GM12878 (cell line): Measurements from ENCODE around the gene SPG7. TPM values are rescaled to one million over a fixed set of nuclear protein-coding genes. Genes with fewer than 3 reads are reported as not detected.

ENCODE experiments used
- IRF4 ChIP-seq: IDR thresholded peaks from 2 replicates; pipeline ENCODE4 v1.6.1; 2011; ENCODE audit warnings: low read depth, low read length
- NR2C2 ChIP-seq: IDR thresholded peaks from 2 replicates; pipeline ENCODE4 v1.6.1; 2011; ENCODE audit warnings: borderline replicate concordance, low read depth; ENCODE audit not compliant: control insufficient read depth, insufficient read length
- RB1 ChIP-seq: fragments of 450-650 bp; formaldehyde crosslinking; IDR thresholded peaks from 2 replicates; pipeline ENCODE4 v1.6.1; 2017; ENCODE audit warnings: mild to moderate bottlenecking, borderline replicate concordance
- ZNF24 ChIP-seq: fragments of 450-650 bp; IDR thresholded peaks from 2 replicates; pipeline ENCODE4 v1.6.1; 2017; ENCODE audit warnings: antibody characterized with exemption, mild to moderate bottlenecking
- polyA plus RNA-seq, 11 experiments: library from polyadenylated mRNA; depleted of rRNA in 4 of 11; unstranded in 6 of 11; stranded (reverse) in 5 of 11; fragments of >200 nt; fragmentation: Nextera tagmentation in 4 of 11; fragmentation: Illumina TruSeq in 1 of 11; extraction: Ambion mirVana in 4 of 11; extraction: Trizol in 1 of 11; gene quantifications; 1 replicate in 1 of 11; 2 replicates in 10 of 11; pipeline versions ENCODE4 v1.2.1 to v1.2.3, GENCODE V29; 2011 to 2016; ENCODE audit warnings: inconsistent platforms in 2 of 11, missing spikeins in 2 of 11, low read depth in 1 of 11
- total RNA-seq, 4 experiments: library from RNA; depleted of rRNA in 3 of 4; stranded (reverse); fragments of >200 nt in 3 of 4; fragmentation: Illumina TruSeq in 1 of 4; extraction: Trizol in 1 of 4; gene quantifications; 2 replicates each; pipeline versions ENCODE4 v1.2.1 to v1.2.3, GENCODE V29; 2013 to 2021
- TF ChIP-seq, protein P1 (sequence below): fragments of 450-650 bp; formaldehyde crosslinking; IDR thresholded peaks from 2 replicates; pipeline ENCODE4 v1.5.0; 2022; ENCODE audit warnings: mild to moderate bottlenecking, missing genetic modification characterization
- TF ChIP-seq, protein P2 (sequence below): fragments of 450-650 bp; conservative IDR thresholded peaks from 2 replicates; pipeline ENCODE4 v1.6.1; 2017; ENCODE audit warnings: mild to moderate bottlenecking, moderate library complexity
- TF ChIP-seq, protein P3 (sequence below): fragments of 450-650 bp; formaldehyde crosslinking; IDR thresholded peaks from 2 replicates; pipeline ENCODE4 v1.4.0; 2020; ENCODE audit warnings: mild to moderate bottlenecking, moderate library complexity

Gene SPG7
- total and polyA plus RNA-seq, 10 of the 15 experiments (the other 5 are each of a cell fraction or from before 2014, with no cell fraction given): 5.9 to 75.9 (median 52.5) TPM

DNA sequence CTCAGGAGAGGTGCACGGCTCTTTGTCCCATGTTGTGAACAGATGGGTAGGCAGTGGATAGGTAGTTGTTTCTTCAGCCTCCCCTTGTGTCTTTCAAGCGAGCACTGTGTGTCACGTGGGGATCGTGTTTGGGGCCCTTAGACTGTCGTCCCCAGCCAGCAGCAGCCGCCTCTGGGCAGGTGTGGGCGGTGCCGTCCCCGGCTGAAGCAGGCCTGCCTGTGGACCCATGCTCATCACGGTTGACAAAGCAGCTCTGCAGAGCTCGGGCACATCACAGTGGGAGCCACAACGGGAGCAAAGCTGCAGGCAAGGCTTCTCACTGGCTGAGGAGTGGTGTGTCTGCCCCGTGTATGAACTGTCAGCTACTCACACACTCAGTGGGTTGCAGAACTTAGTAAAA, 47.6 kb downstream of the SPG7 start (continued):
- TF ChIP-seq, protein P1, sequence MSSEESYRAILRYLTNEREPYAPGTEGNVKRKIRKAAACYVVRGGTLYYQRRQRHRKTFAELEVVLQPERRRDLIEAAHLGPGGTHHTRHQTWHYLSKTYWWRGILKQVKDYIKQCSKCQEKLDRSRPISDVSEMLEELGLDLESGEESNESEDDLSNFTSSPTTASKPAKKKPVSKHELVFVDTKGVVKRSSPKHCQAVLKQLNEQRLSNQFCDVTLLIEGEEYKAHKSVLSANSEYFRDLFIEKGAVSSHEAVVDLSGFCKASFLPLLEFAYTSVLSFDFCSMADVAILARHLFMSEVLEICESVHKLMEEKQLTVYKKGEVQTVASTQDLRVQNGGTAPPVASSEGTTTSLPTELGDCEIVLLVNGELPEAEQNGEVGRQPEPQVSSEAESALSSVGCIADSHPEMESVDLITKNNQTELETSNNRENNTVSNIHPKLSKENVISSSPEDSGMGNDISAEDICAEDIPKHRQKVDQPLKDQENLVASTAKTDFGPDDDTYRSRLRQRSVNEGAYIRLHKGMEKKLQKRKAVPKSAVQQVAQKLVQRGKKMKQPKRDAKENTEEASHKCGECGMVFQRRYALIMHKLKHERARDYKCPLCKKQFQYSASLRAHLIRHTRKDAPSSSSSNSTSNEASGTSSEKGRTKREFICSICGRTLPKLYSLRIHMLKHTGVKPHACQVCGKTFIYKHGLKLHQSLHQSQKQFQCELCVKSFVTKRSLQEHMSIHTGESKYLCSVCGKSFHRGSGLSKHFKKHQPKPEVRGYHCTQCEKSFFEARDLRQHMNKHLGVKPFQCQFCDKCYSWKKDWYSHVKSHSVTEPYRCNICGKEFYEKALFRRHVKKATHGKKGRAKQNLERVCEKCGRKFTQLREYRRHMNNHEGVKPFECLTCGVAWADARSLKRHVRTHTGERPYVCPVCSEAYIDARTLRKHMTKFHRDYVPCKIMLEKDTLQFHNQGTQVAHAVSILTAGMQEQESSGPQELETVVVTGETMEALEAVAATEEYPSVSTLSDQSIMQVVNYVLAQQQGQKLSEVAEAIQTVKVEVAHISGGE (CRISPR knock-in tag): no peak
- TF ChIP-seq IRF4 (no peak), ZNF24 (no peak), RB1 (no peak), NR2C2 (no peak)
- TF ChIP-seq, protein P2, sequence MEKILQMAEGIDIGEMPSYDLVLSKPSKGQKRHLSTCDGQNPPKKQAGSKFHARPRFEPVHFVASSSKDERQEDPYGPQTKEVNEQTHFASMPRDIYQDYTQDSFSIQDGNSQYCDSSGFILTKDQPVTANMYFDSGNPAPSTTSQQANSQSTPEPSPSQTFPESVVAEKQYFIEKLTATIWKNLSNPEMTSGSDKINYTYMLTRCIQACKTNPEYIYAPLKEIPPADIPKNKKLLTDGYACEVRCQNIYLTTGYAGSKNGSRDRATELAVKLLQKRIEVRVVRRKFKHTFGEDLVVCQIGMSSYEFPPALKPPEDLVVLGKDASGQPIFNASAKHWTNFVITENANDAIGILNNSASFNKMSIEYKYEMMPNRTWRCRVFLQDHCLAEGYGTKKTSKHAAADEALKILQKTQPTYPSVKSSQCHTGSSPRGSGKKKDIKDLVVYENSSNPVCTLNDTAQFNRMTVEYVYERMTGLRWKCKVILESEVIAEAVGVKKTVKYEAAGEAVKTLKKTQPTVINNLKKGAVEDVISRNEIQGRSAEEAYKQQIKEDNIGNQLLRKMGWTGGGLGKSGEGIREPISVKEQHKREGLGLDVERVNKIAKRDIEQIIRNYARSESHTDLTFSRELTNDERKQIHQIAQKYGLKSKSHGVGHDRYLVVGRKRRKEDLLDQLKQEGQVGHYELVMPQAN: no peak
- TF ChIP-seq, protein P3, sequence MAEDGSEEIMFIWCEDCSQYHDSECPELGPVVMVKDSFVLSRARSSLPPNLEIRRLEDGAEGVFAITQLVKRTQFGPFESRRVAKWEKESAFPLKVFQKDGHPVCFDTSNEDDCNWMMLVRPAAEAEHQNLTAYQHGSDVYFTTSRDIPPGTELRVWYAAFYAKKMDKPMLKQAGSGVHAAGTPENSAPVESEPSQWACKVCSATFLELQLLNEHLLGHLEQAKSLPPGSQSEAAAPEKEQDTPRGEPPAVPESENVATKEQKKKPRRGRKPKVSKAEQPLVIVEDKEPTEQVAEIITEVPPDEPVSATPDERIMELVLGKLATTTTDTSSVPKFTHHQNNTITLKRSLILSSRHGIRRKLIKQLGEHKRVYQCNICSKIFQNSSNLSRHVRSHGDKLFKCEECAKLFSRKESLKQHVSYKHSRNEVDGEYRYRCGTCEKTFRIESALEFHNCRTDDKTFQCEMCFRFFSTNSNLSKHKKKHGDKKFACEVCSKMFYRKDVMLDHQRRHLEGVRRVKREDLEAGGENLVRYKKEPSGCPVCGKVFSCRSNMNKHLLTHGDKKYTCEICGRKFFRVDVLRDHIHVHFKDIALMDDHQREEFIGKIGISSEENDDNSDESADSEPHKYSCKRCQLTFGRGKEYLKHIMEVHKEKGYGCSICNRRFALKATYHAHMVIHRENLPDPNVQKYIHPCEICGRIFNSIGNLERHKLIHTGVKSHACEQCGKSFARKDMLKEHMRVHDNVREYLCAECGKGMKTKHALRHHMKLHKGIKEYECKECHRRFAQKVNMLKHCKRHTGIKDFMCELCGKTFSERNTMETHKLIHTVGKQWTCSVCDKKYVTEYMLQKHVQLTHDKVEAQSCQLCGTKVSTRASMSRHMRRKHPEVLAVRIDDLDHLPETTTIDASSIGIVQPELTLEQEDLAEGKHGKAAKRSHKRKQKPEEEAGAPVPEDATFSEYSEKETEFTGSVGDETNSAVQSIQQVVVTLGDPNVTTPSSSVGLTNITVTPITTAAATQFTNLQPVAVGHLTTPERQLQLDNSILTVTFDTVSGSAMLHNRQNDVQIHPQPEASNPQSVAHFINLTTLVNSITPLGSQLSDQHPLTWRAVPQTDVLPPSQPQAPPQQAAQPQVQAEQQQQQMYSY (CRISPR knock-in tag): no peak
